HepG2 (cell line): Measurements from ENCODE around the gene GSTM1. TPM values are rescaled to one million over a fixed set of nuclear protein-coding genes. Genes with fewer than 3 reads are reported as not detected.

Experiments used
- ATAC-seq: fragments of 200-7000 bp; cut with Tn5 transposase; 3 replicates; pipeline ENCODE4 v1.9.1; 2020; ENCODE audit warnings: mild to moderate bottlenecking, moderate library complexity
- BruUV-seq: library from RNA; stranded (reverse); fragments of 400-500 nt; replicated peaks from 2 replicates; lab custom pipeline; 2021; lab: Mats Ljungman, UMichigan
- CTCF ChIA-PET: fragments of 300-600 bp; formaldehyde crosslinking; extraction: SDS; loops from one replicate; lab custom pipeline; 2021; ENCODE audit warnings: low total read pairs, inconsistent platforms, low intra/inter-chr PET ratio; lab: Yijun Ruan, JAX
- POLR2A ChIA-PET: fragments of 350-600 bp; sonication (Branson Sonifier 250); formaldehyde crosslinking; loops from one replicate; lab custom pipeline; 2020; ENCODE audit warnings: antibody characterized with exemption, inconsistent platforms; lab: Yijun Ruan, JAX
- DNase-seq: peaks from one replicate; pipeline ENCODE4 v3.0.0-alpha.2; 2015; ENCODE audit warnings: low spot score
- FAIRE-seq: peaks from 3 replicates; lab custom pipeline; 2011; peaks lifted over from hg19 to GRCh38; lab: Jason Lieb, UNC
- H2AFZ ChIP-seq: one replicate; pipeline ENCODE4 v1.6.1; 2011; ENCODE audit warnings: low read length, inconsistent platforms
- H3K27ac ChIP-seq: fragments of 300-600 bp; 3 replicates; pipeline ENCODE4 v1.8.0; 2011; ENCODE audit warnings: mixed run types, mild to moderate bottlenecking, mixed read lengths, low read length, inconsistent platforms; ENCODE audit not compliant: insufficient read depth; ENCODE audit errors: extremely low read length
- H3K27me3 ChIP-seq, 2 experiments: fragments of 200-600 bp in 1 of 2; 2 replicates in 1 of 2; 3 replicates in 1 of 2; pipeline versions ENCODE4 v1.6.0 to v1.8.0; 2011; ENCODE audit warnings: low read length in 2 of 2, mild to moderate bottlenecking in 2 of 2, moderate library complexity in 2 of 2, inconsistent platforms in 1 of 2; ENCODE audit not compliant: insufficient read depth in 2 of 2, control insufficient read depth in 1 of 2
- H3K36me3 ChIP-seq, 2 experiments: fragments of 200-600 bp in 1 of 2; replicated peaks in 1 of 2; 2 replicates in 1 of 2; 3 replicates in 1 of 2; pipeline versions ENCODE4 v1.5.1 to v1.8.0; 2011; ENCODE audit warnings: low read length in 2 of 2, inconsistent platforms in 1 of 2; ENCODE audit not compliant: insufficient read depth in 2 of 2, control insufficient read depth in 1 of 2
- H3K4me1 ChIP-seq: 2 replicates; pipeline ENCODE4 v1.5.1; 2012; ENCODE audit warnings: low read length, inconsistent platforms; ENCODE audit not compliant: insufficient read depth
- H3K4me2 ChIP-seq: 2 replicates; pipeline ENCODE4 v1.6.0; 2011; ENCODE audit warnings: low read depth, low read length, inconsistent platforms
- H3K4me3 ChIP-seq, 3 experiments: fragments of 200-600 bp in 1 of 3; sonication (generic), shearing (Covaris generic) in 1 of 3; replicated peaks in 1 of 3; 2 replicates each; pipeline ENCODE4 v1.5.1; 2011 to 2016; ENCODE audit warnings: low read length in 3 of 3, inconsistent platforms in 2 of 3, low read depth in 2 of 3, mild to moderate bottlenecking in 2 of 3, control low read depth in 1 of 3, mixed read lengths in 1 of 3; ENCODE audit not compliant: insufficient read depth in 1 of 3
- H3K79me2 ChIP-seq: one replicate; pipeline ENCODE4 v1.6.1; 2011; ENCODE audit warnings: low read length, inconsistent platforms; ENCODE audit not compliant: insufficient read depth
- H3K9ac ChIP-seq: 2 replicates; pipeline ENCODE4 v1.6.0; 2011; ENCODE audit warnings: mild to moderate bottlenecking, low read depth, low read length, inconsistent platforms; ENCODE audit not compliant: insufficient read depth
- H3K9me3 ChIP-seq: 2 replicates; pipeline ENCODE4 v1.5.1; 2012; ENCODE audit warnings: mild to moderate bottlenecking, low read length
- H4K20me1 ChIP-seq: 2 replicates; pipeline ENCODE4 v1.6.0; 2011; ENCODE audit warnings: inconsistent platforms, mild to moderate bottlenecking, low read length, moderate library complexity; ENCODE audit not compliant: insufficient read depth
- CEBPB ChIP-seq: IDR thresholded peaks from 2 replicates; pipeline ENCODE4 v1.6.1; 2011; ENCODE audit warnings: low read depth, low read length, improper control_type of control experiment, borderline replicate concordance
- CEBPG ChIP-seq: IDR thresholded peaks from 2 replicates; pipeline ENCODE4 v1.6.1; 2016
- HDAC2 ChIP-seq: sonication (generic); formaldehyde crosslinking; IDR thresholded peaks from 2 replicates; pipeline ENCODE4 v1.4.0; 2020; ENCODE audit warnings: missing genetic modification reagents
- NR2C2 ChIP-seq: sonication (generic); formaldehyde crosslinking; IDR thresholded peaks from 2 replicates; pipeline ENCODE4 v1.4.0; 2020; ENCODE audit warnings: missing genetic modification reagents, mild to moderate bottlenecking, moderate library complexity, borderline replicate concordance
- ZNF503 ChIP-seq: sonication (generic); formaldehyde crosslinking; IDR thresholded peaks from 2 replicates; pipeline ENCODE4 v1.4.0; 2020; ENCODE audit warnings: missing genetic modification reagents
- WGBS: methylation state at CpG from one replicate; pipeline ENCODE4 v1.1.6; 2017; ENCODE audit warnings: low lambda C conversion rate; 5-methylcytosine and 5-hydroxymethylcytosine counted together
- in situ Hi-C: cut with HindIII; loops from 2 replicates; pipeline ENCODE4 v1.10.0; 2017; ENCODE audit warnings: low pct_unique_long_range_greater_than_20kb; ENCODE audit not compliant: extremely low pct_ligation_motif_present
- intact Hi-C: fragments of 100-400 bp; cut with micrococcal nuclease; formaldehyde crosslinking; loops from one replicate; pipeline ENCODE4 v1.10.0; 2022; ENCODE audit not compliant: unreplicated experiment
- polyA plus RNA-seq, 8 experiments: library from polyadenylated mRNA; depleted of rRNA in 3 of 8; stranded (reverse) in 7 of 8; unstranded in 1 of 8; fragments of >200 nt; fragmentation: Illumina TruSeq in 4 of 8; extraction: Trizol in 4 of 8; gene quantifications; 2 replicates each; pipeline versions ENCODE4 v1.2.1 to v1.2.3, GENCODE V29; 2011 to 2016; ENCODE audit warnings: low read depth in 4 of 8, missing spikeins in 1 of 8, mixed read lengths in 1 of 8; ENCODE audit not compliant: insufficient read depth in 1 of 8
- total RNA-seq, 5 experiments: library from RNA; depleted of rRNA; stranded (reverse); fragments of >200 nt; fragmentation: Illumina TruSeq; extraction: Trizol; gene quantifications; 2 replicates each; pipeline ENCODE4 v1.2.3, GENCODE V29; 2016; ENCODE audit warnings: low read depth in 1 of 5
- TF ChIP-seq, protein P1 (sequence below): sonication (generic); formaldehyde crosslinking; IDR thresholded peaks from 2 replicates; pipeline ENCODE4 v1.9.0; 2022; ENCODE audit warnings: missing genetic modification reagents, mild to moderate bottlenecking, borderline replicate concordance

Gene GSTM1
- total and polyA plus RNA-seq, 2 of the 13 experiments (the other 11 are each of a cell fraction or from before 2014, with no cell fraction given), result 0.42 TPM; not detected in 1

GRCh38 chr1:109721971-109722370 is 34.4 kb downstream of the GSTM1 start (continued):
- TF ChIP-seq, protein P1, sequence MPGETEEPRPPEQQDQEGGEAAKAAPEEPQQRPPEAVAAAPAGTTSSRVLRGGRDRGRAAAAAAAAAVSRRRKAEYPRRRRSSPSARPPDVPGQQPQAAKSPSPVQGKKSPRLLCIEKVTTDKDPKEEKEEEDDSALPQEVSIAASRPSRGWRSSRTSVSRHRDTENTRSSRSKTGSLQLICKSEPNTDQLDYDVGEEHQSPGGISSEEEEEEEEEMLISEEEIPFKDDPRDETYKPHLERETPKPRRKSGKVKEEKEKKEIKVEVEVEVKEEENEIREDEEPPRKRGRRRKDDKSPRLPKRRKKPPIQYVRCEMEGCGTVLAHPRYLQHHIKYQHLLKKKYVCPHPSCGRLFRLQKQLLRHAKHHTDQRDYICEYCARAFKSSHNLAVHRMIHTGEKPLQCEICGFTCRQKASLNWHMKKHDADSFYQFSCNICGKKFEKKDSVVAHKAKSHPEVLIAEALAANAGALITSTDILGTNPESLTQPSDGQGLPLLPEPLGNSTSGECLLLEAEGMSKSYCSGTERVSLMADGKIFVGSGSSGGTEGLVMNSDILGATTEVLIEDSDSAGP (CRISPR knock-in tag), result no peak
- no peak for TF ChIP-seq ZNF503 (CRISPR knock-in tag)
- TF ChIP-seq, all 625 proteins: peak for 0

GRCh38 chr1:109722908-109723691 is 35.5 kb downstream of the GSTM1 start:
- no peak overlapping the region for H3K27ac ChIP-seq
- H3K36me3 ChIP-seq, result no peaks in the 10 kb centered on the region
- H3K4me1 ChIP-seq, result peaks cover 25% of the 10 kb centered on the region
- no peaks in the 10 kb centered on the region for H3K9me3 ChIP-seq
- H3K9ac ChIP-seq, result no peak overlapping the region
- ATAC-seq, result no peak
- no peak for FAIRE-seq
- POLR2A ChIA-PET, result no interaction called here
- 55% methylated on average over 7 of the region's 7 CpGs for WGBS
- in situ Hi-C loops (no loop called here), intact Hi-C loops (no loop called here)
- H3K4me2 ChIP-seq, result no peak overlapping the region
- no peaks in the 10 kb centered on the region for H4K20me1 ChIP-seq
- no TSS peak for BruUV-seq
- TF ChIP-seq CEBPG (CRISPR knock-in tag), result peak; percentile 52; the same call in 1 of the 2 replicates
- no peak for TF ChIP-seq NR2C2 (CRISPR knock-in tag)
- TF ChIP-seq HDAC2 (CRISPR knock-in tag), result no peak
- TF ChIP-seq CEBPB, result peak; percentile 90
- H3K4me3 ChIP-seq, result no peak overlapping the region
- H2AFZ ChIP-seq, result no peak overlapping the region
- CTCF ChIA-PET, result no interaction called here
- H3K79me2 ChIP-seq, result no peaks in the 10 kb centered on the region
- peak; percentile 29 for DNase-seq
- no peaks in the 10 kb centered on the region; a peak in 1 of 5 replicates for H3K27me3 ChIP-seq
